Astrocyte of the spinal cord (primary cell): Measurements from ENCODE around the gene KCNQ5.

ENCODE experiments used
- DNase-seq: peaks from one replicate; pipeline ENCODE4 v3.0.0; 2011; ENCODE audit warnings: low read depth, low spot score
- H3K4me3 ChIP-seq: 2 replicates; pipeline ENCODE4 v1.5.1; 2011; ENCODE audit warnings: low read depth, mild to moderate bottlenecking, low read length, moderate library complexity
- CTCF ChIP-seq: IDR thresholded peaks from 2 replicates; pipeline ENCODE4 v1.5.1; 2012; ENCODE audit warnings: low read depth, mild to moderate bottlenecking, low read length, inconsistent platforms
- in situ Hi-C: cut with HindIII; loops from 2 replicates; pipeline ENCODE4 v1.10.0; 2017; ENCODE audit warnings: low sequenced_read_pairs

Gene KCNQ5

GRCh38 chr6:72781624-72782023 is 159.8 kb downstream of the KCNQ5 start:
- in situ Hi-C loops, result no loop called here
- no peak for DNase-seq
- no peak overlapping the region for H3K4me3 ChIP-seq
- no peak for TF ChIP-seq CTCF

GRCh38 chr6:72783035-72783434 is 161.2 kb downstream of the KCNQ5 start:
- TF ChIP-seq CTCF, result no peak
- no peak for DNase-seq
- no peak overlapping the region for H3K4me3 ChIP-seq
- in situ Hi-C loops, result no loop called here

GRCh38 chr6:72783666-72784065 is 161.8 kb downstream of the KCNQ5 start:
- no peak overlapping the region for H3K4me3 ChIP-seq
- in situ Hi-C loops, result no loop called here
- peak; percentile 71 for DNase-seq
- no peak for TF ChIP-seq CTCF

GRCh38 chr6:72784071-72784470 is 162.2 kb downstream of the KCNQ5 start:
- TF ChIP-seq CTCF, result no peak
- in situ Hi-C loops, result no loop called here
- no peak overlapping the region for H3K4me3 ChIP-seq
- peak; percentile 42 for DNase-seq

- peak; percentile 35 for DNase-seq
- no peak for TF ChIP-seq CTCF
- in situ Hi-C loops, result no loop called here
- H3K4me3 ChIP-seq, result no peak overlapping the region
Measured at GRCh38 chr6:72784581-72784980, 162.7 kb downstream of the KCNQ5 start.

GRCh38 chr6:72787391-72788031 is 165.6 kb downstream of the KCNQ5 start:
- in situ Hi-C loops, result no loop called here
- peak; percentile 69 for DNase-seq
- no peak overlapping the region for H3K4me3 ChIP-seq
- TF ChIP-seq CTCF, result no peak
